Esophagus muscularis mucosa (tissue), 4 donors: Measurements from ENCODE around the gene FAM240A.

Source experiments
- EP300 ChIP-seq: sonication (generic); formaldehyde crosslinking; IDR thresholded peaks from one replicate; pipeline ENCODE4 v1.6.1; 2017; ENCODE audit warnings: antibody characterized with exemption
- POLR2A ChIP-seq: fragments of 450-650 bp; IDR thresholded peaks from one replicate; pipeline ENCODE4 v1.6.1; 2017; ENCODE audit warnings: antibody characterized with exemption, moderate library complexity, mild to moderate bottlenecking, low read depth
- POLR2AphosphoS5 ChIP-seq, 2 donors: sonication (generic); formaldehyde crosslinking; IDR thresholded peaks; one replicate each; pipeline ENCODE4 v1.6.1; 2017; ENCODE audit warnings: antibody characterized with exemption in 2 of 2
- TF ChIP-seq, protein P1 (sequence below), 3 experiments: fragments of 200-600 bp in 2 of 3; fragments of 450-650 bp in 1 of 3; sonication (generic) in 2 of 3; IDR thresholded peaks; one replicate each; pipeline ENCODE4 v1.5.1; 2017 to 2019; ENCODE audit warnings: antibody characterized with exemption in 3 of 3, mild to moderate bottlenecking in 2 of 3, moderate library complexity in 1 of 3

DNA sequence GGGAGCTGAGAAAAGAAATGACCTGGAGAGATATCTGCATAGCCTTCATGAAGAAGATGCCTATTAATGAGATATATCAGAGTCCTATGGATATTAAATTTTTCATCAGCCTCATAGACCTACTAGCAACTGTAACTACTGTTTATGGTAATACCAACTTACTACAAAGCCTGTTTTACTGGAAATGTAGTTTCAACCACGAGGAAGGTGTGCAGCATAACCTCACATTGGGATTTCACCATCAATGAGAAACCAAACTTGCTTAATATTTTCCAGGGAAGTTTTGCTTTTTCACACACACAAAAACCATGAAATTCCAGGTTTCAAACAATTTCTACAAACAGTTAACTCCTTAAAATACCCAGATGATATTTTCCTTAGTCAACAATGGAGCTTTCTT lies 31.4 kb downstream of the FAM240A start:
- TF ChIP-seq, protein P1, sequence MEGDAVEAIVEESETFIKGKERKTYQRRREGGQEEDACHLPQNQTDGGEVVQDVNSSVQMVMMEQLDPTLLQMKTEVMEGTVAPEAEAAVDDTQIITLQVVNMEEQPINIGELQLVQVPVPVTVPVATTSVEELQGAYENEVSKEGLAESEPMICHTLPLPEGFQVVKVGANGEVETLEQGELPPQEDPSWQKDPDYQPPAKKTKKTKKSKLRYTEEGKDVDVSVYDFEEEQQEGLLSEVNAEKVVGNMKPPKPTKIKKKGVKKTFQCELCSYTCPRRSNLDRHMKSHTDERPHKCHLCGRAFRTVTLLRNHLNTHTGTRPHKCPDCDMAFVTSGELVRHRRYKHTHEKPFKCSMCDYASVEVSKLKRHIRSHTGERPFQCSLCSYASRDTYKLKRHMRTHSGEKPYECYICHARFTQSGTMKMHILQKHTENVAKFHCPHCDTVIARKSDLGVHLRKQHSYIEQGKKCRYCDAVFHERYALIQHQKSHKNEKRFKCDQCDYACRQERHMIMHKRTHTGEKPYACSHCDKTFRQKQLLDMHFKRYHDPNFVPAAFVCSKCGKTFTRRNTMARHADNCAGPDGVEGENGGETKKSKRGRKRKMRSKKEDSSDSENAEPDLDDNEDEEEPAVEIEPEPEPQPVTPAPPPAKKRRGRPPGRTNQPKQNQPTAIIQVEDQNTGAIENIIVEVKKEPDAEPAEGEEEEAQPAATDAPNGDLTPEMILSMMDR (IDR thresholded peaks at IDR 0.05), result no peak
- TF ChIP-seq POLR2A (no peak), EP300 (no peak), POLR2AphosphoS5 (IDR thresholded peaks at IDR 0.05) (no peak)
